Psoas muscle (tissue), 8 donors: Measurements from ENCODE around the gene MKKS. TPM values are rescaled to one million over a fixed set of nuclear protein-coding genes. Genes with fewer than 3 reads are reported as not detected.

ENCODE experiments used
- ATAC-seq, 4 donors: fragments of 200-7000 bp; cut with Tn5 transposase; one replicate each; pipeline ENCODE4 v1.9.1; 2020; ENCODE audit warnings: moderate library complexity in 3 of 4, mild to moderate bottlenecking in 2 of 4
- DNase-seq, 2 donors: peaks; one replicate each; pipeline ENCODE4 v3.0.0-alpha.2; 2020
- H3K27ac ChIP-seq: fragments of 200-600 bp; one replicate; pipeline ENCODE4 v1.8.0; 2022
- H3K27me3 ChIP-seq, 3 donors: fragments of 200-600 bp in 1 of 3; one replicate each; pipeline versions ENCODE4 v1.6.1 to v1.8.0; 2013 to 2022; ENCODE audit warnings: low read length in 2 of 3, mild to moderate bottlenecking in 2 of 3, moderate library complexity in 1 of 3; ENCODE audit not compliant: insufficient read depth in 3 of 3
- H3K36me3 ChIP-seq, 2 donors: fragments of 200-600 bp in 1 of 2; one replicate each; pipeline versions ENCODE4 v1.6.1 to v1.8.0; 2013 to 2022; ENCODE audit warnings: low read depth in 1 of 2, mild to moderate bottlenecking in 1 of 2, moderate library complexity in 1 of 2; ENCODE audit not compliant: insufficient read depth in 1 of 2
- H3K4me1 ChIP-seq: fragments of 200-600 bp; one replicate; pipeline ENCODE4 v1.8.0; 2022
- H3K4me3 ChIP-seq: fragments of 200-600 bp; one replicate; pipeline ENCODE4 v1.8.0; 2022; ENCODE audit warnings: mild to moderate bottlenecking
- H3K9me3 ChIP-seq: fragments of 200-600 bp; one replicate; pipeline ENCODE4 v1.8.0; 2022
- CTCF ChIP-seq: fragments of 200-600 bp; IDR thresholded peaks from one replicate; pipeline ENCODE4 v1.8.0; 2022; ENCODE audit warnings: antibody characterized with exemption
- WGBS, 3 donors: extraction: QIAGEN DNeasy Blood & Tissue Kit; methylation state at CpG; one replicate each; pipeline versions ENCODE4 v1.1.6 to v1.1.7; 2013; 5-methylcytosine and 5-hydroxymethylcytosine counted together
- intact Hi-C, 2 donors: fragments of 100-400 bp; cut with DNase I; formaldehyde crosslinking; loops; one replicate each; pipeline versions ENCODE4 v1.11.0 to v1.14.2; 2022
- polyA plus RNA-seq, 3 donors: library from polyadenylated mRNA; stranded (reverse); fragments of 200-250 nt; gene quantifications; one replicate each; pipeline ENCODE4 v1.2.3, GENCODE V29; 2013
- total RNA-seq, 4 donors: library from RNA; stranded (reverse); fragmentation: NEBNext Ultra II Directional in 2 of 4; extraction: Animal tissue kit (Norgen Biotek cat#: 25700) in 2 of 4; gene quantifications; one replicate each; pipeline versions ENCODE4 v1.2.1 to v1.2.4, GENCODE V29; 2021 to 2023
- donor health status: healthy with polysubstance abuse.
- donor health status: DM: no; HTN: no; CAD: no; lungs with moderate emphysema.
- donor health status: Bipolar disorder and iron deficiency.
- donor health status: healthy.
- donor health status: DM: yes; HTN: yes; CAD: no.
- donor health status: DM: no; HTN: no; CAD: no.
- donor health status: DM: no; HTN: no; CAD: no.
- donor health status: DM: yes; HTN: yes; CAD: no.

The MKKS gene
- total and polyA plus RNA-seq, 7 donors: 10.5 to 40.1 (median 22.7) TPM

- WGBS, 3 donors: 96% methylated on average over 2 of the region's 2 CpGs
Observed at GRCh38 chr20:10408108-10408813, 25.8 kb downstream of the MKKS start.

GRCh38 chr20:10404959-10405530, 29.0 kb downstream of the MKKS start:
- no peak for TF ChIP-seq CTCF
- ATAC-seq: no peak
- Histone ChIP-seq H3K36me3 (peaks cover 0 to 40% of the 10 kb centered on the region in 2 donors), H3K27me3 (no peaks in the 10 kb centered on the region), H3K27ac (no peak overlapping the region), H3K4me3 (no peak overlapping the region), H3K4me1 (no peaks in the 10 kb centered on the region), H3K9me3 (no peaks in the 10 kb centered on the region)
- intact Hi-C loops: no loop called here
- 75 to 76% (median 76%) methylated on average over 4 of the region's 4 CpGs for WGBS, 3 donors
- DNase-seq: no peak

More at GRCh38 chr20:10408108-10408813, 25.8 kb downstream of the MKKS start:
- H3K9me3 ChIP-seq: no peaks in the 10 kb centered on the region
- no peak overlapping the region for H3K27ac ChIP-seq
- H3K4me1 ChIP-seq: no peaks in the 10 kb centered on the region
- DNase-seq (no peak), ATAC-seq (no peak)
- TF ChIP-seq CTCF: no peak
- no peak overlapping the region for H3K4me3 ChIP-seq
- H3K27me3 ChIP-seq: no peaks in the 10 kb centered on the region
- intact Hi-C loops: no loop called here
- peaks cover 3 to 55% of the 10 kb centered on the region in 2 donors for H3K36me3 ChIP-seq

GRCh38 chr20:10404023-10404628, 29.9 kb downstream of the MKKS start:
- intact Hi-C loops: no loop called here
- Histone ChIP-seq H3K27me3 (no peaks in the 10 kb centered on the region), H3K36me3 (peaks cover 0 to 40% of the 10 kb centered on the region in 2 donors), H3K27ac (no peak overlapping the region), H3K4me1 (no peaks in the 10 kb centered on the region), H3K4me3 (no peak overlapping the region), H3K9me3 (no peaks in the 10 kb centered on the region)
- DNase-seq (no peak), ATAC-seq (no peak)
- WGBS, 3 donors: 89 to 98% (median 97%) methylated on average over 2 of the region's 2 CpGs
- no peak for TF ChIP-seq CTCF

DNA sequence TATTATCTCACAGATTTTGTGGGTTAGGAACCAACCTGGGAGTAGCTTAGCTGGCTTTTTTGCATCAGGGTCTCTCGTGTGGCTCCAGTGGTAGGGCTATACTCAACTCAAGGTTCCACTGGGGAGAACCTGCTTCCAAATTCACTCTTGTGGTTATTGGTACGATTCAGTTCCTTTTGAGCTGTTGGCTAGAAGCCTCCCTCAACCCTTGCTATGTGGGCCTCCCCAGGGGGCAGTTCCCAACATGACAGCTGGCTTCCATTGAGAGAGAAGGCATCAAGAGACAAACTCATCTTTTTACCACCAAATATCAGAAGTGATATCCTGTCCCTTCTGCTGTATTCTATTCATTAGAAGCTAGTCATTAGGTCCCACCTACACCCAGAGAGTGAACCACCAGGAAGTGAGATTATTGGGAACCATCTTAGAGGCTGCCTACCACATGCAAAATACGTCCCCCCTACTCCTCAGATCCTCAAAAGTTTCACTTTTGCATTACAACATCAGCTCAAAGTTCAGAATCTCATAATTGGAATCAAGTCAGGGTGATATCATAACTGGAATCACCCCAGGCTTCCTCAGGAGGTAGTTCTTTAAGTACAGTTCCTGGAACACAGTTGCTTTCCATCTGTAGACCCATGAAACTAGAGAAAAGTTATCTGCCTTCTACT, 30.9 kb downstream of the MKKS start:
- no peak for TF ChIP-seq CTCF
- 73 to 82% (median 73%) methylated on average over 3 of the region's 3 CpGs for WGBS, 3 donors
- ATAC-seq (no peak), DNase-seq (no peak)
- Histone ChIP-seq H3K27ac (no peak overlapping the region), H3K36me3 (peaks cover 0 to 37% of the 10 kb centered on the region in 2 donors), H3K9me3 (no peaks in the 10 kb centered on the region), H3K4me1 (no peaks in the 10 kb centered on the region), H3K27me3 (no peaks in the 10 kb centered on the region), H3K4me3 (no peak overlapping the region)
- intact Hi-C loops: no loop called here
